Thyroid gland (tissue), 4 donors: ENCODE data around the gene SMS.
"Not testable (repeated sequence)": the region's sequence is repeated elsewhere in the genome, so short reads cannot be mapped to it uniquely, and the experiment has no call there.

ENCODE experiments used
- POLR2A ChIP-seq, 2 donors: fragments of 450-650 bp; IDR thresholded peaks; one replicate each; pipeline ENCODE4 v1.6.1; 2017; ENCODE audit warnings: antibody characterized with exemption in 2 of 2, mild to moderate bottlenecking in 2 of 2, moderate library complexity in 1 of 2
- TF ChIP-seq, protein P1 (sequence below), 6 experiments: fragments of 200-600 bp in 3 of 6; fragments of 450-650 bp in 3 of 6; sonication (generic) in 3 of 6; IDR thresholded peaks; one replicate each; pipeline ENCODE4 v1.5.1; 2016 to 2019; ENCODE audit warnings: antibody characterized with exemption in 6 of 6, mild to moderate bottlenecking in 2 of 6, inconsistent platforms in 1 of 6, moderate library complexity in 1 of 6

GRCh38 chrX:21953195-21953830 is 12.8 kb downstream of the SMS start:
- not testable (repeated sequence) for TF ChIP-seq POLR2A (IDR thresholded peaks at IDR 0.05)
- TF ChIP-seq, protein P1, sequence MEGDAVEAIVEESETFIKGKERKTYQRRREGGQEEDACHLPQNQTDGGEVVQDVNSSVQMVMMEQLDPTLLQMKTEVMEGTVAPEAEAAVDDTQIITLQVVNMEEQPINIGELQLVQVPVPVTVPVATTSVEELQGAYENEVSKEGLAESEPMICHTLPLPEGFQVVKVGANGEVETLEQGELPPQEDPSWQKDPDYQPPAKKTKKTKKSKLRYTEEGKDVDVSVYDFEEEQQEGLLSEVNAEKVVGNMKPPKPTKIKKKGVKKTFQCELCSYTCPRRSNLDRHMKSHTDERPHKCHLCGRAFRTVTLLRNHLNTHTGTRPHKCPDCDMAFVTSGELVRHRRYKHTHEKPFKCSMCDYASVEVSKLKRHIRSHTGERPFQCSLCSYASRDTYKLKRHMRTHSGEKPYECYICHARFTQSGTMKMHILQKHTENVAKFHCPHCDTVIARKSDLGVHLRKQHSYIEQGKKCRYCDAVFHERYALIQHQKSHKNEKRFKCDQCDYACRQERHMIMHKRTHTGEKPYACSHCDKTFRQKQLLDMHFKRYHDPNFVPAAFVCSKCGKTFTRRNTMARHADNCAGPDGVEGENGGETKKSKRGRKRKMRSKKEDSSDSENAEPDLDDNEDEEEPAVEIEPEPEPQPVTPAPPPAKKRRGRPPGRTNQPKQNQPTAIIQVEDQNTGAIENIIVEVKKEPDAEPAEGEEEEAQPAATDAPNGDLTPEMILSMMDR (IDR thresholded peaks at IDR 0.05): not testable (repeated sequence)
